ENCODE results near the gene ENPP6. TPM values are rescaled to one million over a fixed set of nuclear protein-coding genes. Genes with fewer than 3 reads are reported as not detected.

ENPP6 gene
- total and polyA plus RNA-seq, 2 of the 13 experiments (the other 11 are each of a cell fraction or from before 2014, with no cell fraction given): not detected

- no peak for TF ChIP-seq THAP8 (CRISPR knock-in tag; IDR thresholded peaks at IDR 0.05; ENCODE audit: borderline replicate concordance)
- TF ChIP-seq FUBP1 (CRISPR knock-in tag; IDR thresholded peaks at IDR 0.05; ENCODE audit: borderline replicate concordance): no peak
- no peak for TF ChIP-seq ZNF703 (CRISPR knock-in tag; IDR thresholded peaks at IDR 0.05; ENCODE audit: borderline replicate concordance)
- TF ChIP-seq SNAPC5 (CRISPR knock-in tag; IDR thresholded peaks at IDR 0.05; ENCODE audit: borderline replicate concordance): no peak
- no peak for TF ChIP-seq TOPORS (CRISPR knock-in tag; IDR thresholded peaks at IDR 0.05)
- no peak for TF ChIP-seq SPEN (CRISPR knock-in tag; IDR thresholded peaks at IDR 0.05; ENCODE audit: low read depth)
- no peak for TF ChIP-seq ZNF24 (IDR thresholded peaks at IDR 0.05)
- TF ChIP-seq RXRB (CRISPR knock-in tag; IDR thresholded peaks at IDR 0.05; ENCODE audit: borderline replicate concordance): peak; percentile 78
- no peak for TF ChIP-seq LBX2 (CRISPR knock-in tag; IDR thresholded peaks at IDR 0.05; ENCODE audit: borderline replicate concordance)
- TF ChIP-seq SALL1 (CRISPR knock-in tag; IDR thresholded peaks at IDR 0.05): peak; percentile 48; the same call in 1 of the 2 replicates
- no peak for TF ChIP-seq PATZ1 (CRISPR knock-in tag; IDR thresholded peaks at IDR 0.05)
- no peak for TF ChIP-seq NFE2L2 (IDR thresholded peaks at IDR 0.05; ENCODE audit: low read length)
- peak; percentile 15 for TF ChIP-seq SKI (IDR thresholded peaks at IDR 0.05; ENCODE audit: partially characterized antibody)
- no peak for TF ChIP-seq SRSF1 (optimal IDR thresholded peaks at IDR 0.05; ENCODE audit: low read depth, low read length)
- TF ChIP-seq ZNF326 (CRISPR knock-in tag; IDR thresholded peaks at IDR 0.05; ENCODE audit: borderline replicate concordance): no peak
- 0 out of 2 replicates have a peak, but pooled peaks have one; percentile 21 for TF ChIP-seq THAP11 (CRISPR knock-in tag; IDR thresholded peaks at IDR 0.05)
- TF ChIP-seq GPBP1L1 (CRISPR knock-in tag; IDR thresholded peaks at IDR 0.05): no peak
- no peak for TF ChIP-seq HIVEP1 (CRISPR knock-in tag; IDR thresholded peaks at IDR 0.05)
- no peak for TF ChIP-seq MTERF4 (CRISPR knock-in tag; IDR thresholded peaks at IDR 0.05)
- TF ChIP-seq ZNF432 (CRISPR knock-in tag; IDR thresholded peaks at IDR 0.05; ENCODE audit: borderline replicate concordance): no peak
- TF ChIP-seq EEA1 (CRISPR knock-in tag; IDR thresholded peaks at IDR 0.05; ENCODE audit: borderline replicate concordance): no peak
- TF ChIP-seq HNF4G (IDR thresholded peaks at IDR 0.05; ENCODE audit: borderline replicate concordance, low read depth, low read length): peak; percentile 64
- TF ChIP-seq HNF4G (CRISPR knock-in tag; IDR thresholded peaks at IDR 0.05; ENCODE audit: borderline replicate concordance, low read depth): no peak
- TF ChIP-seq RARA (CRISPR knock-in tag; IDR thresholded peaks at IDR 0.05): no peak; the same call in 1 of the 2 replicates
Observed at GRCh38 chr4:184232202-184232601, 14.5 kb upstream of the ENPP6 start (continued).

All from HepG2 (cell line).